ENCODE results near the gene ACACA. TPM values are rescaled to one million over a fixed set of nuclear protein-coding genes. Genes with fewer than 3 reads are reported as not detected.

The ACACA gene
- total and polyA plus RNA-seq, 2 experiments from 2014 or later: 59.6 to 164 TPM

- Histone ChIP-seq H3K27me3 (ENCODE audit: insufficient read depth) (no peaks in the 10 kb centered on the region), H4K20me1 (replicated peaks; ENCODE audit: insufficient read depth) (0 out of 2 replicates have a peak, but pooled peaks cover 6% of the 10 kb centered on the region)
- H3K9me3 Mint-ChIP-seq: no peaks in the 10 kb centered on the region
These were observed 195.5 kb downstream of the ACACA start for GRCh38 chr17:37211136-37211535.

More at GRCh38 chr17:37211136-37211535, 195.5 kb downstream of the ACACA start:
- no peak overlapping the region for H3K4me3 Mint-ChIP-seq
- no peaks in the 10 kb centered on the region for H3K27me3 Mint-ChIP-seq (ENCODE audit: insufficient read depth, low read depth, poor library complexity)
- H2AFZ ChIP-seq: no peak overlapping the region
- no peak for ATAC-seq
- peaks cover 3% of the 10 kb centered on the region; the same call in 1 of the 2 replicates for H3K79me2 ChIP-seq (replicated peaks; ENCODE audit: insufficient read depth)
- peaks cover 16% of the 10 kb centered on the region; the same call in 1 of the 2 replicates for H3K36me3 ChIP-seq (ENCODE audit: insufficient read depth)
- H3F3A ChIP-seq (replicated peaks; ENCODE audit: low read depth): no peaks in the 10 kb centered on the region
- no peak overlapping the region for H3K4me2 ChIP-seq
- no peak overlapping the region for H3K4me3 ChIP-seq
- H3K4me1 Mint-ChIP-seq: peaks cover 23% of the 10 kb centered on the region
- TF ChIP-seq EZH2phosphoT487 (IDR thresholded peaks at IDR 0.05; ENCODE audit: unreplicated experiment) (no peak), POLR2AphosphoS5 (IDR thresholded peaks at IDR 0.05; ENCODE audit: low read depth) (no peak), ETS1 (IDR thresholded peaks at IDR 0.05) (no peak), ZNF331 (CRISPR knock-in tag; IDR thresholded peaks at IDR 0.05; ENCODE audit: low read depth) (no peak), EZH2 (IDR thresholded peaks at IDR 0.05; ENCODE audit: low read depth, unreplicated experiment) (no peak), REST (IDR thresholded peaks at IDR 0.05; ENCODE audit: unreplicated experiment) (no peak), ZNF114 (CRISPR knock-in tag; IDR thresholded peaks at IDR 0.05) (no peak), ZNF462 (CRISPR knock-in tag; IDR thresholded peaks at IDR 0.05) (no peak)
- peak overlapping the region; percentile 9; the same call in 1 of the 2 replicates for H3K27ac Mint-ChIP-seq
- H3K27ac ChIP-seq (ENCODE audit: low read depth): no peak overlapping the region
- no peak for DNase-seq (ENCODE audit: low spot score)
- 0 out of 2 replicates have a peak, but pooled peaks cover 4% of the 10 kb centered on the region for H3K4me1 ChIP-seq (ENCODE audit: insufficient read depth)
- H3K9me2 ChIP-seq (ENCODE audit: insufficient read depth): no peaks in the 10 kb centered on the region
- H3K36me3 Mint-ChIP-seq (ENCODE audit: low read depth): peaks cover 13% of the 10 kb centered on the region; the same call in 2 of the 3 replicates

All from GM23338 (cell line).